ENCODE measurements around the gene EVA1C. TPM values are rescaled to one million over a fixed set of nuclear protein-coding genes. Genes with fewer than 3 reads are reported as not detected.

The EVA1C gene, protein sequence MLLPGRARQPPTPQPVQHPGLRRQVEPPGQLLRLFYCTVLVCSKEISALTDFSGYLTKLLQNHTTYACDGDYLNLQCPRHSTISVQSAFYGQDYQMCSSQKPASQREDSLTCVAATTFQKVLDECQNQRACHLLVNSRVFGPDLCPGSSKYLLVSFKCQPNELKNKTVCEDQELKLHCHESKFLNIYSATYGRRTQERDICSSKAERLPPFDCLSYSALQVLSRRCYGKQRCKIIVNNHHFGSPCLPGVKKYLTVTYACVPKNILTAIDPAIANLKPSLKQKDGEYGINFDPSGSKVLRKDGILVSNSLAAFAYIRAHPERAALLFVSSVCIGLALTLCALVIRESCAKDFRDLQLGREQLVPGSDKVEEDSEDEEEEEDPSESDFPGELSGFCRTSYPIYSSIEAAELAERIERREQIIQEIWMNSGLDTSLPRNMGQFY
- total RNA-seq = 10 to 100 TPM; 43.1 to 71.4 (median 51.1) TPM

DNA sequence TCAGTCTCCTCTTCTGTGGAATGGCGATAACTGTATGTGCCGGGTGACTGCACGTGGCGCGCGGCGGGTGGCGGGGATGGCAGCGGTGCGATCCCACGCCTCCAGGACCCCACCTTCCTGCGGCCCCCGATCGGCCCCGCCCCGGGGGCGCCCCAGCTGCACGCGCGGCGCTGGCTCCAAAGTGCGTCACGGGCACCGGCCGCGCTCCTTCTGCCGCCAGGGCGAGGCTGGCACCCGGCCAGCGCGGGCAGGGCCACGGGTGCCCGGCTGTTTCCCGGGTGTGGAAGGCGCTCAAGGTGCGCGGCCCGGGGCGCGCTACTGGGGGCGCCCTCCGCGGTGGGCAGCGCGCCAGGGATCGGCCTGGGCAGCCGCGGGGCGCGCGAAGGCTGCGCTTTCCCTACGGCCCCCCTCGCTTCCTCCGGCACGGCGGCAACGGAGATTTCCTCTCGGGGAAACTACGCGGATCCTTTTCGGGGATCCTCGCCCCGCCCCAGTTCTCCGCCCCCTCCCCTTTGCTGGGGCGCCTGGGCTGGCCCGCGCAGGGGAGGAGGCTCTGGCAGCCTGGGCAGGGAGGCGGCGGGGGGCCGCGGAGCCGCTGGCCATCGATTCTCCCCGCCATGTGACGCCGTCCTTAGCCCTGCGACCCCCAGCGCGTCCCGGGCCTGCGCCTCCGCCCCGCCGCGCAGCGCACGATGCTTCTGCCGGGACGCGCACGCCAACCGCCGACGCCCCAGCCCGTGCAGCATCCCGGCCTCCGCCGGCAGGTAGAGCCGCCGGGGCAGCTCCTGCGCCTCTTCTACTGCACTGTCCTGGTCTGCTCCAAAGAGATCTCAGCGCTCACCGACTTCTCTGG, at the start of gene EVA1C:
TSS of gene EVA1C (plus strand) at position 545 of the 853 bp plus-strand sequence. CDS start at position 693, 148 bp downstream.
- ATAC-seq = peak; percentile 64
- H3K4me3 ChIP-seq = peak within 1 kb of the TSS; percentile 69 to 88
- no peaks in the 10 kb centered on the region for H3K9me3 ChIP-seq
- peaks cover 3 to 66% (median 30%) of the 10 kb centered on the region in 3 donors for H3K4me1 ChIP-seq
- peaks cover 0 to 14% of the 10 kb centered on the region in 2 donors for H3K36me3 ChIP-seq
- H3K27ac ChIP-seq = peak within 1 kb of the TSS; percentile 93 to 100 (median 96)
- WGBS, 2 donors (ENCODE audit: low coverage in 1 of 2) = no CpG with 5 or more reads among the region's 104 CpGs
- no peaks in the 10 kb centered on the region for H3K27me3 ChIP-seq
- TF ChIP-seq EP300 (IDR thresholded peaks at IDR 0.05) (no peak), POLR2AphosphoS5 (IDR thresholded peaks at IDR 0.05) (peak; percentile 59), POLR2A (IDR thresholded peaks at IDR 0.05) (peak; percentile 61 to 71)
- TF ChIP-seq, protein P1, sequence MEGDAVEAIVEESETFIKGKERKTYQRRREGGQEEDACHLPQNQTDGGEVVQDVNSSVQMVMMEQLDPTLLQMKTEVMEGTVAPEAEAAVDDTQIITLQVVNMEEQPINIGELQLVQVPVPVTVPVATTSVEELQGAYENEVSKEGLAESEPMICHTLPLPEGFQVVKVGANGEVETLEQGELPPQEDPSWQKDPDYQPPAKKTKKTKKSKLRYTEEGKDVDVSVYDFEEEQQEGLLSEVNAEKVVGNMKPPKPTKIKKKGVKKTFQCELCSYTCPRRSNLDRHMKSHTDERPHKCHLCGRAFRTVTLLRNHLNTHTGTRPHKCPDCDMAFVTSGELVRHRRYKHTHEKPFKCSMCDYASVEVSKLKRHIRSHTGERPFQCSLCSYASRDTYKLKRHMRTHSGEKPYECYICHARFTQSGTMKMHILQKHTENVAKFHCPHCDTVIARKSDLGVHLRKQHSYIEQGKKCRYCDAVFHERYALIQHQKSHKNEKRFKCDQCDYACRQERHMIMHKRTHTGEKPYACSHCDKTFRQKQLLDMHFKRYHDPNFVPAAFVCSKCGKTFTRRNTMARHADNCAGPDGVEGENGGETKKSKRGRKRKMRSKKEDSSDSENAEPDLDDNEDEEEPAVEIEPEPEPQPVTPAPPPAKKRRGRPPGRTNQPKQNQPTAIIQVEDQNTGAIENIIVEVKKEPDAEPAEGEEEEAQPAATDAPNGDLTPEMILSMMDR (IDR thresholded peaks at IDR 0.05) = peak in 3 of 4 experiments; percentile 51 to 70 (median 60)

DNA sequence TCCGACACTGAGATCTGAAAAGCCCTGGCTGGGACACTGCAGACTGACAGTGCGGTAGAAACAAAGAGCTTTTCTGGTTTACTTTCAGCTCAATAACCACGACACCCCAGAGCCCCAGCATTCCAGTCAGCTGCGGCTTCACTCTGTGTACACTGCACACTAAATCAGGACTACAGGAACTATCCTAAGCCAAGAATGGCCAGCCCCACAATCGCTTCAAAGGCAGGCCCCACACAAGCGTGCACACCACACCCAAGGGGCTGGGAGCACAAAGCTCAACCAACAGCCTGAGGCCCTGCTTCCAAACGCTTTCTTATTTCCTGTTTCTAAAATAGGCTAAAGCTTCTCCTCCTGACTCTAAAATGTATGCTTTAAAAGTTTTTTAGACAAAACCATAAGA, 48.1 kb upstream of the EVA1C start:
- peaks cover 0 to 100% of the 10 kb centered on the region in 2 donors for H3K36me3 ChIP-seq
- no peak for TF ChIP-seq POLR2AphosphoS5 (IDR thresholded peaks at IDR 0.05)
- TF ChIP-seq, protein P1 (IDR thresholded peaks at IDR 0.05) = no peak
- ATAC-seq = peak; percentile 68
- peak overlapping the region in 3 of 4 donors; percentile 28 to 59 (median 53) for H3K27ac ChIP-seq
- WGBS, 2 donors (ENCODE audit: low coverage in 1 of 2) = 40 to 65% methylated on average over 2 to 4 of the region's 7 CpGs
- H3K27me3 ChIP-seq = no peaks in the 10 kb centered on the region
- H3K9me3 ChIP-seq = no peaks in the 10 kb centered on the region
- H3K4me3 ChIP-seq = no peak overlapping the region
- H3K4me1 ChIP-seq = peaks cover 0 to 25% (median 0%) of the 10 kb centered on the region in 3 donors

DNA sequence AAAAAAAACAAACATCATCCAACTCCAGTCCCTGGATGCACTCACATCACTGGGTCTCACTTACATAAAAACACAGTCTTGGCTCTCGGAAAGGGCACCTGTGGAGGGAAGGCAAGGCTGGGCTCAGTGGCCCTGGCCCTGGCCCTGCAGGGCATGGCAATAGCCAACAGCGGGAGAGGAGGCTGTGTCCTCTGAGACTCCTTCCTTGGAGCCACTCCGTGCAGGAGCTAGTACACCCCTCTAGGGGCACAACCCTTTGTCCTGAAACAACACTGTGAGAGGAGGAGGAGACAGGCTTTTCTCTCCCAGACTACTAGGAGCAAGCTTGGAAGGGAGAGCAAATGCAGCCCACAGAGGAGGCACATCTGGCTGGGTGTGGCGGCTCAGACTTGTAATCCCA, 47.7 kb upstream of the EVA1C start:
- peak overlapping the region in 3 of 4 donors; percentile 28 to 59 (median 53) for H3K27ac ChIP-seq
- ATAC-seq = no peak
- no peak for TF ChIP-seq EP300 (IDR thresholded peaks at IDR 0.05)
- no peaks in the 10 kb centered on the region for H3K9me3 ChIP-seq
- H3K27me3 ChIP-seq = no peaks in the 10 kb centered on the region
- H3K36me3 ChIP-seq = peaks cover 0 to 98% of the 10 kb centered on the region in 2 donors
- WGBS, 2 donors (ENCODE audit: low coverage in 1 of 2) = 67 to 83% methylated on average over 2 to 3 of the region's 4 CpGs
- H3K4me1 ChIP-seq = peaks cover 0 to 29% (median 0%) of the 10 kb centered on the region in 3 donors
- no peak overlapping the region for H3K4me3 ChIP-seq

DNA sequence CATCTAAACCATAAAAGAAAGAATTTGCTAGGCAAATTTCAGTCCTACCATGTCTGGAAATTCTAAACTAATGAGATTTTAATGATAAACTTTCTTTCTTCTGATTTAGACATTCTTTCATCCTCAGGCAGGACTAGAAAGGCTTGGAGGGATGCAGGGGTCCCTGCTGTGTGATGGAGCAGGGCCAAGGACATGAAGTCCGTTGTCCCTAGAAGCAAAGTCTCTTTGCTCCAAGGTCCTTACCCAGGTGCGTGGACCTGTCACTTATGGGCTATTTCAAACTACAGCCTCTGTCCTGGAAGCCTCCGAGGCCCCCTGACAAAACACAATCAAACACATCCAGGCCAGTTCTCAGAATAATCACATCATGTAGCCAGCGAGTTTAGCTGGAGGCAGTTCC, 46.3 kb upstream of the EVA1C start:
- Histone ChIP-seq H3K27me3 (no peaks in the 10 kb centered on the region), H3K27ac (no peak overlapping the region), H3K9me3 (no peaks in the 10 kb centered on the region), H3K4me1 (peaks cover 6 to 43% (median 7%) of the 10 kb centered on the region in 3 donors), H3K4me3 (no peak overlapping the region), H3K36me3 (peaks cover 0 to 84% of the 10 kb centered on the region in 2 donors)
- TF ChIP-seq, protein P1 (IDR thresholded peaks at IDR 0.05) = no peak
- no peak for TF ChIP-seq POLR2A (IDR thresholded peaks at IDR 0.05)
- no peak for TF ChIP-seq EP300 (IDR thresholded peaks at IDR 0.05)
- TF ChIP-seq POLR2AphosphoS5 (IDR thresholded peaks at IDR 0.05) = no peak
- ATAC-seq = no peak
- WGBS, 2 donors (ENCODE audit: low coverage in 1 of 2) = 67% methylated on average over 1 of the region's 4 CpGs; no CpG with 5 or more reads in 1 of the 2 donors

DNA sequence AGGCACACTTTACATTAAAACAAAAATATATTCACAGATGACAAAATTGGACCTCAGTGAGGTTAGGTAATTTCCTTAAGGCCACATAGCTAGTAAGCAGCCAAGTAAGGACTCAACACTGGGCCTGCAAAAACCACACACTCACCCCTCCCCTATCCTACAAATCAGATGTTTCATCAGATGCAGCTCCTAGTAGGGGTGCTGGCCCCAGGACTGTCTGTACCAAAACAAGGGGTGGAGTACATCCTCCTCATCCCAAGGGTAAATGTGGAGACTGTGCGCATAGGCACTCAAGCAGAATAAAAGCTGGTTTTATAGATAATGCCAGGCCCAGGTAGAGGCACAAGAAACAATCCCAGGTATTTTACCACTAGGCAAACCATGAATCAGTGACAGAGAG, 45.3 kb upstream of the EVA1C start:
- peaks cover 6 to 53% (median 14%) of the 10 kb centered on the region in 3 donors for H3K4me1 ChIP-seq
- peak overlapping the region in 1 of 4 donors; percentile 39 for H3K27ac ChIP-seq
- no peak overlapping the region for H3K4me3 ChIP-seq
- ATAC-seq = no peak
- TF ChIP-seq POLR2A (IDR thresholded peaks at IDR 0.05) = no peak
- TF ChIP-seq, protein P1 (IDR thresholded peaks at IDR 0.05) = no peak
- TF ChIP-seq POLR2AphosphoS5 (IDR thresholded peaks at IDR 0.05) = no peak
- TF ChIP-seq EP300 (IDR thresholded peaks at IDR 0.05) = no peak
- no peaks in the 10 kb centered on the region for H3K27me3 ChIP-seq
- H3K9me3 ChIP-seq = no peaks in the 10 kb centered on the region
- WGBS, 2 donors (ENCODE audit: low coverage in 1 of 2) = 67 to 100% methylated on average over 1 of the region's 1 CpG
- H3K36me3 ChIP-seq = peaks cover 0 to 74% of the 10 kb centered on the region in 2 donors

Data from gastroesophageal sphincter (tissue), 4 donors.